Activated gamma-delta T cell treated with Interleukin-2 at 50 U/mL for 16 hours (primary cell): Measurements from ENCODE around the gene CD5L.

ENCODE experiments used
- DNase-seq: peaks from one replicate; pipeline ENCODE4 v3.0.0-alpha.2; 2020

The CD5L gene

GRCh38 chr1:157806431-157807149, 35.0 kb downstream of the CD5L start:
- DNase-seq = no peak

- no peak for DNase-seq
These were observed 37.8 kb downstream of the CD5L start for GRCh38 chr1:157803851-157804250.

GRCh38 chr1:157799996-157800395, 41.6 kb downstream of the CD5L start:
- no peak for DNase-seq

- no peak for DNase-seq
These were observed 43.4 kb downstream of the CD5L start for GRCh38 chr1:157798211-157798610.

- DNase-seq = no peak
These were observed 56.4 kb downstream of the CD5L start for GRCh38 chr1:157785248-157785647.

GRCh38 chr1:157784801-157785200, 56.8 kb downstream of the CD5L start:
- no peak for DNase-seq

- DNase-seq = no peak
These were observed 58.7 kb downstream of the CD5L start for GRCh38 chr1:157782931-157783330.

- no peak for DNase-seq
These were observed 60.6 kb downstream of the CD5L start for GRCh38 chr1:157781048-157781447.
